ENCODE results near the gene OVCA2.

- TF ChIP-seq POLR2A (IDR thresholded peaks at IDR 0.05) (no peak), CTCF (IDR thresholded peaks at IDR 0.05) (no peak), POLR2AphosphoS5 (IDR thresholded peaks at IDR 0.05) (no peak), EP300 (IDR thresholded peaks at IDR 0.05) (no peak)
These were observed 16.6 kb upstream of the OVCA2 start, which contains the start of gene RTN4RL1 for GRCh38 chr17:2025220-2025621.

All from stomach (tissue), 4 donors.